HEK293 (cell line): ENCODE measurements around the gene CMIP.

Experiments used
- CTCF ChIA-PET: fragments of 350-600 bp; formaldehyde crosslinking; extraction: SDS; loops from one replicate; lab custom pipeline; 2021; ENCODE audit warnings: antibody characterized with exemption; lab: Yijun Ruan, JAX
- POLR2A ChIA-PET: fragments of 300-600 bp; formaldehyde crosslinking; extraction: SDS; loops from one replicate; lab custom pipeline; 2020; ENCODE audit warnings: antibody characterized with exemption, inconsistent platforms; lab: Yijun Ruan, JAX
- H3K27ac ChIP-seq: fragments of 200-500 bp; sonication (Bioruptor generic); 2 replicates; pipeline ENCODE4 v1.5.1; 2014; ENCODE audit warnings: low read depth, low read length, control low read depth, inconsistent platforms; ENCODE audit errors: extremely low read depth
- H3K36me3 ChIP-seq, 2 experiments: fragments of 200-500 bp in 1 of 2; sonication (Bioruptor generic) in 1 of 2; 1 replicate in 1 of 2; 2 replicates in 1 of 2; pipeline ENCODE4 v1.5.1; 2014 to 2017; ENCODE audit warnings: inconsistent platforms in 2 of 2, low read length in 2 of 2; ENCODE audit not compliant: control insufficient read depth in 2 of 2, insufficient read depth in 1 of 2
- H3K4me1 ChIP-seq: fragments of 200-500 bp; sonication (Bioruptor generic); 2 replicates; pipeline ENCODE4 v1.5.1; 2014; ENCODE audit warnings: mild to moderate bottlenecking, low read length, inconsistent platforms; ENCODE audit not compliant: control insufficient read depth, insufficient read depth
- H3K4me3 ChIP-seq: 2 replicates; pipeline ENCODE4 v1.5.1; 2011; ENCODE audit warnings: low read depth, mild to moderate bottlenecking, control low read depth, low read length, moderate library complexity
- H3K9me3 ChIP-seq: fragments of 200-500 bp; sonication (Bioruptor generic); 2 replicates; pipeline ENCODE4 v1.5.1; 2014; ENCODE audit warnings: low read depth, low read length, inconsistent platforms; ENCODE audit not compliant: control insufficient read depth, insufficient read depth
- HOXA7 ChIP-seq: sonication (generic); formaldehyde crosslinking; IDR thresholded peaks from 2 replicates; pipeline ENCODE4 v1.8.1; 2022; ENCODE audit warnings: missing genetic modification reagents, borderline replicate concordance
- IKZF3 ChIP-seq: fragments of 450-650 bp; IDR thresholded peaks from 2 replicates; pipeline ENCODE4 v1.5.0; 2018; ENCODE audit warnings: missing biosample characterization, mild to moderate bottlenecking, missing genetic modification characterization, moderate library complexity
- KLF8 ChIP-seq: fragments of 450-650 bp; formaldehyde crosslinking; IDR thresholded peaks from 2 replicates; pipeline ENCODE4 v1.5.1; 2016; ENCODE audit warnings: missing biosample characterization, missing genetic modification characterization
- RBAK ChIP-seq: fragments of 450-650 bp; formaldehyde crosslinking; IDR thresholded peaks from 2 replicates; pipeline ENCODE4 v1.5.1; 2016; ENCODE audit warnings: missing biosample characterization, missing genetic modification characterization
- SCRT2 ChIP-seq: fragments of 450-650 bp; formaldehyde crosslinking; IDR thresholded peaks from 2 replicates; pipeline ENCODE4 v1.5.1; 2016; ENCODE audit warnings: missing biosample characterization, missing genetic modification characterization
- SP7 ChIP-seq: fragments of 450-650 bp; formaldehyde crosslinking; IDR thresholded peaks from 2 replicates; pipeline ENCODE4 v1.5.1; 2016; ENCODE audit warnings: missing biosample characterization, missing genetic modification characterization
- ZBTB26 ChIP-seq: fragments of 450-650 bp; formaldehyde crosslinking; optimal IDR thresholded peaks from 2 replicates; pipeline ENCODE3; 2016; ENCODE audit warnings: missing biosample characterization, mild to moderate bottlenecking, missing genetic modification characterization
- ZBTB7A ChIP-seq: fragments of 450-650 bp; formaldehyde crosslinking; IDR thresholded peaks from 2 replicates; pipeline ENCODE4 v1.5.1; 2016; ENCODE audit warnings: low read depth, missing biosample characterization, missing genetic modification characterization
- ZFP41 ChIP-seq: fragments of 450-650 bp; formaldehyde crosslinking; IDR thresholded peaks from 2 replicates; pipeline ENCODE4 v1.5.1; 2016; ENCODE audit warnings: missing biosample characterization, missing genetic modification characterization, borderline replicate concordance
- ZNF121 ChIP-seq: fragments of 450-650 bp; formaldehyde crosslinking; IDR thresholded peaks from 2 replicates; pipeline ENCODE4 v1.5.1; 2016; ENCODE audit warnings: missing biosample characterization, missing genetic modification characterization
- ZNF132 ChIP-seq: fragments of 450-650 bp; formaldehyde crosslinking; IDR thresholded peaks from 2 replicates; pipeline ENCODE4 v1.5.1; 2017; ENCODE audit warnings: missing biosample characterization, missing genetic modification characterization, borderline replicate concordance
- ZNF140 ChIP-seq: fragments of 450-650 bp; formaldehyde crosslinking; IDR thresholded peaks from 2 replicates; pipeline ENCODE4 v1.5.1; 2016; ENCODE audit warnings: missing biosample characterization, missing genetic modification characterization
- ZNF621 ChIP-seq: fragments of 450-650 bp; formaldehyde crosslinking; IDR thresholded peaks from 2 replicates; pipeline ENCODE4 v1.5.1; 2017; ENCODE audit warnings: missing biosample characterization, missing genetic modification characterization
- ZNF658 ChIP-seq: fragments of 450-650 bp; formaldehyde crosslinking; IDR thresholded peaks from 2 replicates; pipeline ENCODE4; 2016; ENCODE audit warnings: missing biosample characterization, missing genetic modification characterization
- ZNF664 ChIP-seq: fragments of 450-650 bp; formaldehyde crosslinking; IDR thresholded peaks from 2 replicates; pipeline ENCODE4 v1.5.1; 2016; ENCODE audit warnings: missing biosample characterization, missing genetic modification characterization
- ZNF701 ChIP-seq: fragments of 450-650 bp; formaldehyde crosslinking; IDR thresholded peaks from 2 replicates; pipeline ENCODE4 v1.5.1; 2016; ENCODE audit warnings: missing biosample characterization, missing genetic modification characterization
- ZNF837 ChIP-seq: fragments of 450-650 bp; formaldehyde crosslinking; IDR thresholded peaks from 2 replicates; pipeline ENCODE4 v1.5.1; 2016; ENCODE audit warnings: missing biosample characterization, missing genetic modification characterization
- ZXDB ChIP-seq: fragments of 450-650 bp; formaldehyde crosslinking; IDR thresholded peaks from 2 replicates; pipeline ENCODE4 v1.5.1; 2016; ENCODE audit warnings: missing biosample characterization, missing genetic modification characterization
- TF ChIP-seq, protein P1 (sequence below): fragments of 450-650 bp; formaldehyde crosslinking; IDR thresholded peaks from 2 replicates; pipeline ENCODE4 v1.5.0; 2017; ENCODE audit warnings: missing biosample characterization, missing genetic modification characterization, borderline replicate concordance
- TF ChIP-seq, protein P2 (sequence below): fragments of 450-650 bp; formaldehyde crosslinking; IDR thresholded peaks from 2 replicates; pipeline ENCODE4 v1.5.1; 2016; ENCODE audit warnings: missing biosample characterization, missing genetic modification characterization

The CMIP gene

GRCh38 chr16:81700071-81700779 is 255.6 kb downstream of the CMIP start (continued):
- TF ChIP-seq RBAK (tag by site-specific recombination) (no peak), HOXA7 (CRISPR knock-in tag) (no peak), ZNF132 (tag by site-specific recombination) (no peak), ZNF121 (tag by site-specific recombination) (no peak), ZNF701 (tag by site-specific recombination) (no peak), ZNF140 (tag by site-specific recombination) (no peak), SP7 (tag by site-specific recombination) (no peak), ZNF658 (tag by site-specific recombination) (no peak), ZBTB26 (tag by site-specific recombination) (no peak)
- TF ChIP-seq, protein P1, sequence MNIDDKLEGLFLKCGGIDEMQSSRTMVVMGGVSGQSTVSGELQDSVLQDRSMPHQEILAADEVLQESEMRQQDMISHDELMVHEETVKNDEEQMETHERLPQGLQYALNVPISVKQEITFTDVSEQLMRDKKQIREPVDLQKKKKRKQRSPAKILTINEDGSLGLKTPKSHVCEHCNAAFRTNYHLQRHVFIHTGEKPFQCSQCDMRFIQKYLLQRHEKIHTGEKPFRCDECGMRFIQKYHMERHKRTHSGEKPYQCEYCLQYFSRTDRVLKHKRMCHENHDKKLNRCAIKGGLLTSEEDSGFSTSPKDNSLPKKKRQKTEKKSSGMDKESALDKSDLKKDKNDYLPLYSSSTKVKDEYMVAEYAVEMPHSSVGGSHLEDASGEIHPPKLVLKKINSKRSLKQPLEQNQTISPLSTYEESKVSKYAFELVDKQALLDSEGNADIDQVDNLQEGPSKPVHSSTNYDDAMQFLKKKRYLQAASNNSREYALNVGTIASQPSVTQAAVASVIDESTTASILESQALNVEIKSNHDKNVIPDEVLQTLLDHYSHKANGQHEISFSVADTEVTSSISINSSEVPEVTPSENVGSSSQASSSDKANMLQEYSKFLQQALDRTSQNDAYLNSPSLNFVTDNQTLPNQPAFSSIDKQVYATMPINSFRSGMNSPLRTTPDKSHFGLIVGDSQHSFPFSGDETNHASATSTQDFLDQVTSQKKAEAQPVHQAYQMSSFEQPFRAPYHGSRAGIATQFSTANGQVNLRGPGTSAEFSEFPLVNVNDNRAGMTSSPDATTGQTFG (tag by site-specific recombination) = no peak

DNA sequence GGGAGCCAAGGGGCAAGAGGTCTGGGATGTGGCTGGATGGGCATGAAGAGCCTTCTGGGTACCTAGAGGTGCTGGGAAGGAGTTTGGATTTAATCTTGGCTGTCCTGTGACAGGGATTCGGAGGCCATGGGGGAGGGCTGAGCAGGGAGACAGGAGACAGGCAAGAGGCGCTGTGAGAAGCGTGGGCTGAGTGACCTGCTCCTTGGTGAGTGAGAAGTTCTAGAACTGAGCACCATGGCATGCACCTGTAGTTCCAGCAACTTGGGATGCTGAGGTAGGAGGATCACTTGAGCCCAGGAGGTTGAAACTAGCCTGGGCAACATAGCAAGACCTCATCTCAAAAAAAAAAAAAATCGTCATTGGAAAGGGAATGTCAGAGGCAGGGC is 256.2 kb downstream of the CMIP start:
- H3K27ac ChIP-seq = no peak overlapping the region
- ChIA-PET CTCF (interaction anchor here (0.6 to 0.8 kb wide), 2 partner anchors 68 to 181 kb away, joined by 3 read pairs; no protein-coding TSS in a partner anchor), POLR2A (no interaction called here)
- H3K4me1 ChIP-seq = no peaks in the 10 kb centered on the region
- no peaks in the 10 kb centered on the region for H3K9me3 ChIP-seq
- no peak overlapping the region for H3K4me3 ChIP-seq
- TF ChIP-seq, protein P2, sequence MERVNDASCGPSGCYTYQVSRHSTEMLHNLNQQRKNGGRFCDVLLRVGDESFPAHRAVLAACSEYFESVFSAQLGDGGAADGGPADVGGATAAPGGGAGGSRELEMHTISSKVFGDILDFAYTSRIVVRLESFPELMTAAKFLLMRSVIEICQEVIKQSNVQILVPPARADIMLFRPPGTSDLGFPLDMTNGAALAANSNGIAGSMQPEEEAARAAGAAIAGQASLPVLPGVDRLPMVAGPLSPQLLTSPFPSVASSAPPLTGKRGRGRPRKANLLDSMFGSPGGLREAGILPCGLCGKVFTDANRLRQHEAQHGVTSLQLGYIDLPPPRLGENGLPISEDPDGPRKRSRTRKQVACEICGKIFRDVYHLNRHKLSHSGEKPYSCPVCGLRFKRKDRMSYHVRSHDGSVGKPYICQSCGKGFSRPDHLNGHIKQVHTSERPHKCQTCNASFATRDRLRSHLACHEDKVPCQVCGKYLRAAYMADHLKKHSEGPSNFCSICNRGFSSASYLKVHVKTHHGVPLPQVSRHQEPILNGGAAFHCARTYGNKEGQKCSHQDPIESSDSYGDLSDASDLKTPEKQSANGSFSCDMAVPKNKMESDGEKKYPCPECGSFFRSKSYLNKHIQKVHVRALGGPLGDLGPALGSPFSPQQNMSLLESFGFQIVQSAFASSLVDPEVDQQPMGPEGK (tag by site-specific recombination) = no peak
- TF ChIP-seq ZXDB (tag by site-specific recombination) (no peak), IKZF3 (tag by site-specific recombination) (no peak), ZFP41 (tag by site-specific recombination) (no peak), KLF8 (tag by site-specific recombination) (no peak)
- H3K36me3 ChIP-seq = peaks cover 0 to 57% of the 10 kb centered on the region in 2 experiments; a peak in 1 of 3 replicates

DNA sequence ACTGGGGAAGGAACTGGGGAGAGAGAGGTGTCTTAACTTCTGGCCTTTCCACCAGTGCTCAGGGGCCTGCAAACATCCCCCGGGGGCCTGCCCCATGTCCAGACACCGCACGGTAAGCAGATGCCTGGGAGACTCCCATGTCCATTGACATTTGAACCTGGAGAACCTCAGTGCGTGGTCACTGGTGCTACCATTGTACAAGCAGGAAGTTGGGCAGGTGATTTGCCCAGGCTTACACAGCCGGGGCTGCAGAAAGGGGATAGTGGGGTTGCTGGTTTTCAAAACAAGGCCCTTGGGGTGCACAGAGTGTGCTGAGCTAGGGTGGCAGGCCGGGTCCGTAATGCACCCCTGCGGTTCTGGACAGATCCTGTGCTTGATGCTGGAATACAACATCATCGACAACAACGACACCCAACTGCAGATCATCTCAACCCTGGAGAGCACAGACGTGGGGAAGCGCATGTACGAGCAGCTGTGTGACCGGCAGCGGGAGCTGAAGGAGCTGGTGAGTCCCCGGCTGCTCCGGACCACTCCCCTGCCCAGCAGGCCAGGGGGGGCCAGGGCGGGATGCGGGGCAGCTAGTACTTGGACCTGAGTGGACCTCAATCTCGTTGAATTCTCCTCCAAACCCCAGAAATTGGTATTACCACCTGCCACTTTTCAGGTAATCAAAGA is 256.8 kb downstream of the CMIP start:
- ChIA-PET POLR2A (no interaction called here), CTCF (interaction anchor here (0.6 kb wide), 1 partner anchor 69 kb away, joined by 3 read pairs; no protein-coding TSS in a partner anchor)
- Histone ChIP-seq H3K36me3 (peaks cover 0 to 64% of the 10 kb centered on the region in 2 experiments; a peak in 1 of 3 replicates), H3K9me3 (no peaks in the 10 kb centered on the region), H3K27ac (no peak overlapping the region), H3K4me3 (no peak overlapping the region), H3K4me1 (no peaks in the 10 kb centered on the region)
- TF ChIP-seq ZNF140 (tag by site-specific recombination) (no peak), ZNF837 (tag by site-specific recombination) (no peak), ZNF621 (tag by site-specific recombination) (no peak), ZBTB7A (tag by site-specific recombination) (no peak), SCRT2 (tag by site-specific recombination) (no peak), ZNF664 (tag by site-specific recombination) (no peak)
